Astrocyte of the spinal cord (primary cell): Measurements from ENCODE around the gene SURF2.
"Not testable (repeated sequence)": the region's sequence is repeated elsewhere in the genome, so short reads cannot be mapped to it uniquely, and the experiment has no call there.

Experiments
- DNase-seq: peaks from one replicate; pipeline ENCODE4 v3.0.0; 2011; ENCODE audit warnings: low read depth, low spot score
- H3K4me3 ChIP-seq: 2 replicates; pipeline ENCODE4 v1.5.1; 2011; ENCODE audit warnings: low read depth, mild to moderate bottlenecking, low read length, moderate library complexity
- CTCF ChIP-seq: IDR thresholded peaks from 2 replicates; pipeline ENCODE4 v1.5.1; 2012; ENCODE audit warnings: low read depth, mild to moderate bottlenecking, low read length, inconsistent platforms
- in situ Hi-C: cut with HindIII; loops from 2 replicates; pipeline ENCODE4 v1.10.0; 2017; ENCODE audit warnings: low sequenced_read_pairs

The SURF2 gene

DNA sequence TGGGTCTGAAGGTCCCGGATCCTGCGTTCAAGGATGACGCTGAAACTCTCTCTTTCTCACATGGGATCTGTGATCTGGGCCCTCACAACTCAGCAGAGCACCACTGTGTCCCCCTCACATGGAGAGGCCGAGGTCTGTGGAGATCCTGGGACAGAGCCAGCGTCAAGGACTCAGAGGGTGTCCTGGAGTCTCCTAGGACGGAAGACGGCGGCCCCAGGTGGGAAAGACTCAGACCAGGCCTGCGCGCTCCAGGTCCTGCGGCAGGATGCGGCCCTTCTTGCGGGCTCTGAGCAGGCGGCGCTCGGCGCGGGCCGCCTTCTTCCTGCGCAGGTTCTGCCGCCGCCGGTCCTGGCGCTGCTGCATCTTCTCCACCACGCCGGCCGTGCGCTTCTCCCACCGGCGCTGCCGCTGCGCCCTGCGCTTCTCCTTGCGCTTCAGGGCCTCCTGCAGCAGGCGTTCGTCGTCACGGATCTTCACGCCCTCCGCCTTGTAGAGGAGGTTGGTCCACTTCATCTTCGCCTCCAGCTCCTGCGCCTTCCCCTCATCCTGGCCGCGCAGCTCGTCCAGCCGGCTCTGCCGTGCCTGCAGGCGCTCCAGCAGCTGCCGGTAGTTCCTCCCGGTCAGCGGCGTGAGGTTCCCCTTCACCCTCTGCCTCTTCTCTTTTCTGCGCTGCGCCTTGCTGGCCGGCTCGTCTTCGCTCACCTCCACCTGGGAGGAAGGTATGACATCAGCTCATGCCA, 24.5 kb upstream of the SURF2 start:
- no peak for DNase-seq
- H3K4me3 ChIP-seq: no peak overlapping the region
- TF ChIP-seq CTCF: no peak
- in situ Hi-C loops: no loop called here

GRCh38 chr9:133332381-133332730, 24.0 kb upstream of the SURF2 start:
- in situ Hi-C loops: no loop called here
- TF ChIP-seq CTCF: no peak
- no peak overlapping the region for H3K4me3 ChIP-seq
- DNase-seq: no peak

DNA sequence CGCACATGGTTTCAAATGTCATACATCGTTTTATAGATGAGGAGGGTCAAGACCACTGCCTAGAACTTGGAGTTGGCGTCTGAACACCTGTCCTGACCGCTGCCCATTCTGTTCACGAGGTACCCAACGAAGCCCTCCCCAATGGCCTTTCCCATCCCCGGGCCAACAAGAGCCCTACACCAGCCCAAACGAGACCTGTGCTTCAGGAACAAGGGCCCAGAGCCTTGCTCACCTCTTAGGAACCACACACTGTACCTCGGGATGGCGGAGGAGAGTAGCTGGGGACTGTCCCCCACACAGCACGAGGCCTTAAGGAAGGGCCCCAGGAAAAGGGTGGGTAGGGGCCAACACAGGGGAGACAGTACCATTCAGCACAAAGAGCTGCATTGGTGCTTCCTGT, 23.3 kb upstream of the SURF2 start:
- TF ChIP-seq CTCF: no peak
- in situ Hi-C loops: no loop called here

DNA sequence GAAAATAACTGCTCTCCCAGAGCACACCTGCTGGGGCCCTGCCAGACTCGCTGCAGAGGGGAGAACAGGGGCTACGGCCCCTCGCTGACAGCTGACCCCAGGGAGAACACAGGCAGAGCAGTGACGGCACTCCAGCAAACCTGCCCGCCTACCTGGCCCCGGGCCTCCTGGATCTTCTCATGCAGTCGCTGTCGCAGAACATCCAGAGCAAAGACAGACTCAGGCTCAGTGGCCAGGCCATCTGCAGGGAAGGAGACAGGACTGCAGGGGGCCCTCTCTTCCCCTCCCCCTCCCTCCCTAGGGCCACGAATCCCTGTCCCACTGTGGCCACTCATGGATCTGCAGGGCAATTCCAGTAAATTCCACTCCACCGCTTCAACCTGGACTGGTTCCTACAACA, 22.8 kb upstream of the SURF2 start:
- H3K4me3 ChIP-seq: no peak overlapping the region
- DNase-seq: no peak
- in situ Hi-C loops: no loop called here
- no peak for TF ChIP-seq CTCF

More for the DNA sequence above, 23.3 kb upstream of the SURF2 start:
- DNase-seq: no peak
- H3K4me3 ChIP-seq: no peak overlapping the region

GRCh38 chr9:133334161-133334560, 22.2 kb upstream of the SURF2 start:
- no peak for DNase-seq
- H3K4me3 ChIP-seq: no peak overlapping the region
- no peak for TF ChIP-seq CTCF
- in situ Hi-C loops: no loop called here

DNA sequence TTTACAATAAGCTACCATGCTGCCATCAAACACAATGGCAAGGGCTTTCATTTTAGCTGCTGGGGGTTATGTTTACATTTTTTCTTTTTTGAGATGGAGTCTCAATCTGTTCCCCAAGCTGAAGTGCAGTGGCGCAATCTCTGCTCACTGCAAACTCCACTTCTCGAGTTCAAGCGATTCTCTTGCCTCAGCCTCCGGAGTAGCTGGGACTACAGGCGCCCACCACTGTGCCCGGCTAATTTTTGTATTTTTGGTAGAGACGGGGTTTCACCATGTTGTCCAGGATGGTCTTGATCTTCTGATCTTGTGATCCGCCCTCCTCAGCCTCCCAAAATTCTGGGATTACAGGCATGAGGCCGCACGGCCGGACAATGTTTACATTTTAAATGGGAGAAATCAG, 21.5 kb upstream of the SURF2 start:
- DNase-seq, in situ Hi-C loops: not testable (repeated sequence)
- peak overlapping the region; percentile 96 for H3K4me3 ChIP-seq

DNA sequence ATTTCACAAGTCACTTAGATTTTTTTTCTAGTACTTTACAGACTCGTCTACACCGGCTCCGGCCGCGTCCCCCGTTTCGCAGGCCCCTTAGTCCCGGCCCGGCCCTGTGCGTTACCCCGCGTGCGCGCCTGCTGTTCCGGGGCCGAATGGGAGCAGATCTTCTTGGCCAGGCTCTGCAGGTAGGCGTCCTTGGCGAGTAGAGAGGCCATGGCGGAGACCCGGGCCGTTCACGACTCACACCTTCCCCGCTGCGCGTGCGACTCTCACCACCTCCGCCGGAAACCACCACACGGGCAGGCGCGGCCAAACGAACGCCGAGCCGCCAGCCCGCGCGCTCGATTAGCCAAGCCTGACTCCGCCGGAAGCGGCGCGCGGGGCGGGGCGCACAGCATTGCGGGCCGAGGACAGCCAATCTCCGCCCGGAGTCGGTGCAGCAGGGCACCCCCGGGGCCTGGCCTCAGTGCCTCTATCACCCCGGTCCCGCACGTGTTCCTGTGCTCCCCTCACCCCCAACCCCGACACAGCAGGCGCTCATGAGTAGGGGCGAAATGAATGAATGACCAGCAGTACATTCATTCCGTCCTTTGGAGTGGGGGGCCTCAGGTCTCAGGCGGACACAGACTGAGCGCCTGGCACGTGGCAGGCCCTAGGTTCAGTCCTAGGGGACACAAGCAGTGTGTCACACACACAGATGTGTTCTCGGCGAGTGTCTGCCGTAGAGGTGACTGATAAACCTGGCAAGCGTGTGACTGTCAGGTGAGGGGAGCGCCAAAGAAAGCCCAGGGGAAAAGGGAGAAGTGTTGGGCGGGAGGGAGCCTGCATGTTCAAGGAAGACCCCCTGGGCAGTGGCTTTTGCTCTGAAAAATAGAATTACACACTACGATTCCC, 20.2 kb upstream of the SURF2 start, which contains the start of gene SURF6:
TSS of gene SURF6 (minus strand) at position 265 of the 888 bp plus-strand sequence. CDS start at position 209, 56 bp downstream.
- peak; percentile 90 for DNase-seq
- in situ Hi-C loops: no loop called here
- TF ChIP-seq CTCF: no peak
- peak within 1 kb of the TSS; percentile 96 for H3K4me3 ChIP-seq
